ENCODE results near the gene PPP1R1C. TPM values are rescaled to one million over a fixed set of nuclear protein-coding genes. Genes with fewer than 3 reads are reported as not detected.

The PPP1R1C gene
- total RNA-seq, 1 donor from 2014 or later: 13.8 TPM

GRCh38 chr2:182113334-182113733 is 127.7 kb downstream of the PPP1R1C start:
- Mint-ChIP-seq H3K27me3 (ENCODE audit: unreplicated experiment) (no peaks in the 10 kb centered on the region), H3K27ac (ENCODE audit: unreplicated experiment) (no peak overlapping the region), H3K4me3 (ENCODE audit: unreplicated experiment) (no peak overlapping the region), H3K9me3 (ENCODE audit: unreplicated experiment) (peaks cover 2% of the 10 kb centered on the region), H3K36me3 (ENCODE audit: unreplicated experiment) (no peaks in the 10 kb centered on the region), H3K4me1 (ENCODE audit: low read depth, unreplicated experiment) (peaks cover 3% of the 10 kb centered on the region)
- no peak for DNase-seq
- no peak for TF ChIP-seq CTCF (IDR thresholded peaks at IDR 0.05; ENCODE audit: partially characterized antibody, unreplicated experiment)

GRCh38 chr2:182115258-182115657 is 129.6 kb downstream of the PPP1R1C start:
- no peak overlapping the region for H3K4me3 Mint-ChIP-seq (ENCODE audit: unreplicated experiment)

GRCh38 chr2:182116774-182117173 is 131.1 kb downstream of the PPP1R1C start:
- Mint-ChIP-seq H3K9me3 (ENCODE audit: unreplicated experiment) (no peaks in the 10 kb centered on the region), H3K27ac (ENCODE audit: unreplicated experiment) (no peak overlapping the region), H3K4me3 (ENCODE audit: unreplicated experiment) (no peak overlapping the region), H3K27me3 (ENCODE audit: unreplicated experiment) (no peaks in the 10 kb centered on the region), H3K36me3 (ENCODE audit: unreplicated experiment) (no peaks in the 10 kb centered on the region), H3K4me1 (ENCODE audit: low read depth, unreplicated experiment) (peaks cover 3% of the 10 kb centered on the region)
- no peak for TF ChIP-seq CTCF (IDR thresholded peaks at IDR 0.05; ENCODE audit: partially characterized antibody, unreplicated experiment)
- DNase-seq: no peak

More at GRCh38 chr2:182115258-182115657, 129.6 kb downstream of the PPP1R1C start:
- H3K36me3 Mint-ChIP-seq (ENCODE audit: unreplicated experiment): no peaks in the 10 kb centered on the region
- peaks cover 3% of the 10 kb centered on the region for H3K4me1 Mint-ChIP-seq (ENCODE audit: low read depth, unreplicated experiment)
- H3K27me3 Mint-ChIP-seq (ENCODE audit: unreplicated experiment): no peaks in the 10 kb centered on the region
- H3K9me3 Mint-ChIP-seq (ENCODE audit: unreplicated experiment): no peaks in the 10 kb centered on the region
- TF ChIP-seq CTCF (IDR thresholded peaks at IDR 0.05; ENCODE audit: partially characterized antibody, unreplicated experiment): no peak
- H3K27ac Mint-ChIP-seq (ENCODE audit: unreplicated experiment): no peak overlapping the region
- DNase-seq: no peak

GRCh38 chr2:182117196-182117595 is 131.5 kb downstream of the PPP1R1C start:
- Mint-ChIP-seq H3K9me3 (ENCODE audit: unreplicated experiment) (no peaks in the 10 kb centered on the region), H3K27me3 (ENCODE audit: unreplicated experiment) (no peaks in the 10 kb centered on the region), H3K27ac (ENCODE audit: unreplicated experiment) (no peak overlapping the region), H3K4me3 (ENCODE audit: unreplicated experiment) (no peak overlapping the region), H3K4me1 (ENCODE audit: low read depth, unreplicated experiment) (peaks cover 3% of the 10 kb centered on the region), H3K36me3 (ENCODE audit: unreplicated experiment) (no peaks in the 10 kb centered on the region)
- no peak for TF ChIP-seq CTCF (IDR thresholded peaks at IDR 0.05; ENCODE audit: partially characterized antibody, unreplicated experiment)
- no peak for DNase-seq

- TF ChIP-seq CTCF (IDR thresholded peaks at IDR 0.05; ENCODE audit: partially characterized antibody, unreplicated experiment): no peak
- no peak for DNase-seq
- H3K36me3 Mint-ChIP-seq (ENCODE audit: unreplicated experiment): no peaks in the 10 kb centered on the region
- H3K27me3 Mint-ChIP-seq (ENCODE audit: unreplicated experiment): no peaks in the 10 kb centered on the region
- H3K9me3 Mint-ChIP-seq (ENCODE audit: unreplicated experiment): peaks cover 1% of the 10 kb centered on the region
- H3K4me3 Mint-ChIP-seq (ENCODE audit: unreplicated experiment): no peak overlapping the region
- no peaks in the 10 kb centered on the region for H3K4me1 Mint-ChIP-seq (ENCODE audit: low read depth, unreplicated experiment)
- H3K27ac Mint-ChIP-seq (ENCODE audit: unreplicated experiment): no peak overlapping the region
Measured at GRCh38 chr2:182128821-182129707, 143.4 kb downstream of the PPP1R1C start.
